Tibial nerve (tissue), 4 donors: ENCODE data around the gene GBX1. TPM values are rescaled to one million over a fixed set of nuclear protein-coding genes. Genes with fewer than 3 reads are reported as not detected.

ENCODE experiments used
- DNase-seq, 2 donors: peaks; one replicate each; pipeline ENCODE4 v3.0.0-alpha.2; 2019; ENCODE audit warnings: low spot score in 2 of 2
- H3K27ac ChIP-seq, 4 donors: fragments of 200-600 bp; sonication (generic) in 3 of 4; one replicate each; pipeline ENCODE4 v1.5.1; 2017 to 2019; ENCODE audit warnings: mild to moderate bottlenecking in 1 of 4
- H3K27me3 ChIP-seq, 2 donors: fragments of 200-600 bp; sonication (generic) in 1 of 2; one replicate each; pipeline versions ENCODE4 v1.5.1 to v1.6.0; 2017 to 2019
- H3K36me3 ChIP-seq, 3 donors: fragments of 200-600 bp; sonication (generic); one replicate each; pipeline ENCODE4 v1.5.1; 2018 to 2019
- H3K4me1 ChIP-seq, 4 donors: fragments of 200-600 bp; sonication (generic) in 3 of 4; one replicate each; pipeline ENCODE4 v1.5.1; 2017 to 2019
- H3K4me3 ChIP-seq, 4 donors: fragments of 200-600 bp; sonication (generic) in 3 of 4; one replicate each; pipeline ENCODE4 v1.5.1; 2017 to 2019; ENCODE audit warnings: mild to moderate bottlenecking in 1 of 4, moderate library complexity in 1 of 4
- H3K9me3 ChIP-seq, 4 donors: fragments of 200-600 bp; sonication (generic) in 3 of 4; one replicate each; pipeline ENCODE4 v1.5.1; 2017 to 2019
- CTCF ChIP-seq, 5 experiments: fragments of 200-600 bp in 3 of 5; fragments of 450-650 bp in 2 of 5; sonication (generic) in 3 of 5; IDR thresholded peaks; one replicate each; pipeline ENCODE4 v1.5.1; 2016 to 2019; ENCODE audit warnings: antibody characterized with exemption in 5 of 5, mild to moderate bottlenecking in 3 of 5, moderate library complexity in 2 of 5
- EP300 ChIP-seq, 2 donors: sonication (generic); formaldehyde crosslinking; IDR thresholded peaks; one replicate each; pipeline ENCODE4 v1.6.1; 2017; ENCODE audit warnings: antibody characterized with exemption in 2 of 2, mild to moderate bottlenecking in 1 of 2
- POLR2A ChIP-seq, 2 donors: fragments of 450-650 bp; IDR thresholded peaks; one replicate each; pipeline ENCODE4 v1.6.1; 2017; ENCODE audit warnings: antibody characterized with exemption in 2 of 2, mild to moderate bottlenecking in 2 of 2, moderate library complexity in 2 of 2
- WGBS, 2 donors: methylation state at CpG; one replicate each; pipeline ENCODE4 v1.1.5; 2018; 5-methylcytosine and 5-hydroxymethylcytosine counted together
- total RNA-seq, 4 donors: library from RNA; depleted of rRNA; stranded (reverse); fragments of >200 nt; gene quantifications; one replicate each; pipeline ENCODE4 v1.1.0, GENCODE V29; 2016

Gene GBX1
- total RNA-seq, 4 donors from 2014 or later, result not detected

- WGBS, 2 donors, result 86 to 92% methylated on average over 16 of the region's 16 CpGs
- TF ChIP-seq EP300 (IDR thresholded peaks at IDR 0.05), result no peak
- DNase-seq, result no peak
These were observed 34.1 kb downstream of the GBX1 start for GRCh38 chr7:151133266-151133985.

DNA sequence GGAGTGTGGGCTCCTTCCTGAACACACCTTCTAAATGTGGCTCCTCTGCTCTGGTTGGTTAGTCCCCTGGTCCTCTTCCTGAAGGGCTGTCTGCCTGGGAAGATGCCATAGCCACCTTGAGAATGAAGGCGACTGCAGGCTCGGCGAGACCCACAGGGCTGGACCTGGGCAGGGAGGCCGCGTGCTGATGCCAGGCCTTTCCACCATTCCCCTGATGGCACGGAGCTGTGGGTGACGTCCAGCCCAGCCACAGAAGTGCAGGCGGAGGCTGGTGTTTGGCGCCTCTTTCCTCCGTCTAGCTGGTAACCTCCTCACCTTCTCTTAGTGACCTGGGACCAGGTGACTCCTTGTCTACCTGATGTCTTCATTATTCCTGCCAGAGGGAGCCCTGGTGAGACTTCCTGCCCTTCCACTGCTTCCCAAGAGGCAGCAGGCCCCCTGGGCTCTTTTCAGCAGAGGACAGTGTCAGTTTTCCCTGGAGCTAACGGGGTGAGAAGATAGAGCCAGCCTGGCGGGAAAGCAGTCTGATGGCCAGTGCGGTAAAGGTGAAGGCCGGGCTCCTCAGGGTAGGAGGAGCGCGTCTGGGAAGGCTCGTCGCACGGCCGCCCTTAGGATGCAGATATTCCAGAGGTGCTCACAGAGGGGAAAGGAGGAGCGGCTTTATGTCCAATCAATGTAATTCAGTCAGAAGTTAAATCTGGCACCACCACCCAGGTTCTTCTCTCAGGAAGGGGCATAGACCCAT is 34.9 kb downstream of the GBX1 start:
- peaks cover 0 to 16% (median 8%) of the 10 kb centered on the region in 4 donors for H3K4me1 ChIP-seq
- peak overlapping the region in 3 of 4 donors; percentile 22 to 72 (median 53) for H3K27ac ChIP-seq
- no peaks in the 10 kb centered on the region for H3K27me3 ChIP-seq
- no peaks in the 10 kb centered on the region for H3K9me3 ChIP-seq
- no peak overlapping the region for H3K4me3 ChIP-seq
- WGBS, 2 donors, result 95% methylated on average over 16 to 18 of the region's 21 CpGs
- H3K36me3 ChIP-seq, result peaks cover 4 to 99% (median 4%) of the 10 kb centered on the region in 3 donors
- TF ChIP-seq EP300 (IDR thresholded peaks at IDR 0.05) (no peak), POLR2A (IDR thresholded peaks at IDR 0.05) (no peak), CTCF (IDR thresholded peaks at IDR 0.05) (no peak)
- no peak for DNase-seq

More at GRCh38 chr7:151133266-151133985, 34.1 kb downstream of the GBX1 start:
- H3K27me3 ChIP-seq, result no peaks in the 10 kb centered on the region
- no peaks in the 10 kb centered on the region for H3K9me3 ChIP-seq
- H3K4me1 ChIP-seq, result peaks cover 0 to 16% (median 8%) of the 10 kb centered on the region in 4 donors
- peaks cover 4 to 99% (median 8%) of the 10 kb centered on the region in 3 donors for H3K36me3 ChIP-seq
- peak overlapping the region in 1 of 4 donors; percentile 53 for H3K27ac ChIP-seq
- H3K4me3 ChIP-seq, result no peak overlapping the region

DNA sequence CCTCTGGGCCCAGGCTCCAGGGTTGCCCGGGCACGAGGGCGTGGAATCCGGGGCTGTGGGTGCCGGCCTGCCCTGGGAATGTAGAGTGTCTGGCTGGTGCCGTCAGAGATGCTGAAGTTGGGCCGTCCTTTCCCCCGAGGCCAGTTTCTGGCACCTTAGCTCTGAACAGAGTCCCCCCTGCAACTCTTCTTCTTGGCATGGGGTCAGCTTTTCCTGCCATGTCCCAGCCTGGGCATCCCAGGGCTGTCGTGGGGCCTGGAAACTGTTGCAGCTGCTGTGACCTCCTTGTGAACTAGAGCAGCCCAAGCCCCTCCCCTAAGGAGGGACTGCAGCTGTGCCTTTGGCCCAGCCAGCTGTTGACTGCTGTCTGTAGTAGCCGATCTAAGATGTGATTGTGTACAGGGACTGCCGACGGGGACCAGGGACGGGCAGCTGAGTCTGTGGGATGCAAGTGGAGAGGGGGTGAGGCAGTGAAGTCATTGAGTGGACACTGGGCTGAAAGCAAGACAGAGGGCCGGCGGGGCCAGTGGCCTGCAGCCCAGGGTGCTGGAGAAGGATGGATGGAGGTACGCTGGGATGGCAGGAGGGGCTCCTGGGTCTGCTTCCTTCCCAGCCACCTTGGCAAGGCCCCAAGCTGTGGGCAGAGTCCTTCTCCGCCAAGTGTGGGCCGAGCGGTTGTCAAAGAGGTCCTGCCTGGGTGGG is 35.8 kb downstream of the GBX1 start:
- 40 to 41% methylated on average over 12 to 19 of the region's 19 CpGs for WGBS, 2 donors
- Histone ChIP-seq H3K27ac (peak overlapping the region in 3 of 4 donors; percentile 22 to 72 (median 53)), H3K36me3 (peaks cover 4 to 99% (median 4%) of the 10 kb centered on the region in 3 donors), H3K4me3 (no peak overlapping the region), H3K4me1 (peaks cover 0 to 16% (median 8%) of the 10 kb centered on the region in 4 donors), H3K27me3 (no peaks in the 10 kb centered on the region), H3K9me3 (no peaks in the 10 kb centered on the region)
- DNase-seq, result no peak
- TF ChIP-seq CTCF (IDR thresholded peaks at IDR 0.05) (no peak), POLR2A (IDR thresholded peaks at IDR 0.05) (no peak), EP300 (IDR thresholded peaks at IDR 0.05) (peak in 1 of 2 donors; percentile 14)

GRCh38 chr7:151131224-151131591 is 36.3 kb downstream of the GBX1 start:
- WGBS, 2 donors, result 77 to 82% methylated on average over 13 of the region's 13 CpGs
- H3K27me3 ChIP-seq, result no peaks in the 10 kb centered on the region
- peaks cover 4 to 97% (median 4%) of the 10 kb centered on the region in 3 donors for H3K36me3 ChIP-seq
- no peak for DNase-seq
- H3K4me3 ChIP-seq, result no peak overlapping the region
- H3K27ac ChIP-seq, result peak overlapping the region in 1 of 4 donors; percentile 53
- peaks cover 0 to 19% (median 8%) of the 10 kb centered on the region in 4 donors for H3K4me1 ChIP-seq
- no peak for TF ChIP-seq POLR2A (IDR thresholded peaks at IDR 0.05)
- no peak for TF ChIP-seq EP300 (IDR thresholded peaks at IDR 0.05)
- no peak for TF ChIP-seq CTCF (IDR thresholded peaks at IDR 0.05)
- no peaks in the 10 kb centered on the region for H3K9me3 ChIP-seq

- no peaks in the 10 kb centered on the region for H3K27me3 ChIP-seq
- TF ChIP-seq POLR2A (IDR thresholded peaks at IDR 0.05) (no peak), CTCF (IDR thresholded peaks at IDR 0.05) (no peak), EP300 (IDR thresholded peaks at IDR 0.05) (no peak)
- 84 to 91% methylated on average over 14 to 17 of the region's 17 CpGs for WGBS, 2 donors
- peaks cover 4 to 93% (median 4%) of the 10 kb centered on the region in 3 donors for H3K36me3 ChIP-seq
- H3K27ac ChIP-seq, result peak overlapping the region in 1 of 4 donors; percentile 53
- H3K4me3 ChIP-seq, result no peak overlapping the region
- H3K4me1 ChIP-seq, result peaks cover 0 to 24% (median 12%) of the 10 kb centered on the region in 4 donors
- no peaks in the 10 kb centered on the region for H3K9me3 ChIP-seq
- DNase-seq, result no peak
These were observed 36.7 kb downstream of the GBX1 start for GRCh38 chr7:151130741-151131157.
